Stimulated activated CD4-positive, alpha-beta T cell treated with anti-CD3 and anti-CD28 coated beads, TNF-alpha, amount 100 ng/mL, for 48 hours (primary cell): Measurements from ENCODE around the gene TEX11.
"Not testable (repeated sequence)": the region's sequence is repeated elsewhere in the genome, so short reads cannot be mapped to it uniquely, and the experiment has no call there.

ENCODE experiments used
- DNase-seq, 3 donors: peaks; one replicate each; pipeline ENCODE4 v3.0.0-alpha.2; 2020; ENCODE audit warnings: low read depth in 3 of 3

TEX11 gene

DNA sequence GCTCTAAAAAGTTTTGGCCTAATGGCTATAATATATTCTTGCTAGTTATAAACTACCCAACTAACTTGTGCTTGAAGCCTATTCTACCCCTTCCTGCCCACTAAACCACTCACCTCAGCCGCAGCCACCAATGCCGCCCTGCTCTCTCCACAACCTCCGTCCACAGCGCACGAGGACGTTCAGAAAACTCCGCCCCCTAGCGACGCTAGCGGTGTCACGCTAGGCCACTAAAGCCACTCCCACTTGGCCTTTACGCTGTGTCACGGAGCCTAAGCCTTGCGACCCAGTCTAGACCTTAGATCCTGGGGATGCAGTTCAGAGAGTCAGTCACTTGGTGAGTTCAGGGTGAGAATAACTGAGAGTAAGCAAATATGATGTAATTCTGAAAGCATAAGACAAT is at the start of gene TEX11:
TEX11 (minus strand) TSS at position 171 of the 400 bp plus-strand sequence. CDS start 922 bp downstream, outside the sequence.
- DNase-seq = no peak

DNA sequence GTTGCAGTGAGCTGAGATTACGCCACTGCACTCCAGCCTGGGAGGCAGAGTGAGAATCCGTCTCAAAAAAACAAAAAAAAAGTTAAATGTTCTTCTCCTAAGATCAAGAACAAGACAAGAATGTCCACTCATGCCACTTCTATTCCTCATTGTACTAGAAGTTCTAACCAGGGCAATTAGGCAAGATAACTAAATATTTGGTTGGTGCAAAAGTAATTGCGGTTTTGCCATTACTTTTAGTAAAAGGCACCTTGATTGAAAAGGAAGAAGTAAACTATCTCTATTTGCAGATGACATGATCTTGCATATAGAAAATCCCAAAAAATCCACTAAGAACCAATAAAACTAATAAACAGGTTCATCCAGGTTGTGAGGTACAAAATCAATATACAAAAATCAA is 46.4 kb upstream of the TEX11 start:
- no peak for DNase-seq

DNA sequence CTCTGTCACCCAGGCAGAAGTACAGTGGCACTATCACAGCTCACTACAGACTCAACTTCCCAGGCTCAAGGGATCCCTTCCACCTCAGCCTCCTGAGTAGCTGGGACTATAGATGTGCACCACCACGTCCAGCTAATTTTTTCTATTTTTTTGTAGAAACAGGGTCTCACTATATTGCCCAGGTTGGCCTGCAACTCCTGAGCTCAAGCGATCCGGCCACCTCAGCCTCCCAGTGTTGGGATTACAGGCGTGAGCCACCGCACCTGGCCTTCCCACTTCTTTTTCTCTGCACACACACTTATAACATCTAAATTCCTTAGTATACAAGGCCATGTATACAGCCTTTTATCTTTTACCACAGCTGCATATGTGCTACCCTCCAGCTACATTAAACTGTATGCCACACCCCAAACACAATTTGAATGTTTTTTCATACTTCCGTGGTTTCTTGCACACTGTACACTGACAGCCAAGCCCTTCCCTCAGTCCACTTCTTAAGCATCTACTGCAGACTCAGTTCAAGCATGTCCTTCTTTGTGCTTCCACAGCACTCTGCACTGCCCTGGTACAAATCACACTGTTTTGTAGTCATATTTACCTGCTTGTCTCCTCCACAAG is 15.9 kb upstream of the TEX11 start:
- no peak for DNase-seq

DNA sequence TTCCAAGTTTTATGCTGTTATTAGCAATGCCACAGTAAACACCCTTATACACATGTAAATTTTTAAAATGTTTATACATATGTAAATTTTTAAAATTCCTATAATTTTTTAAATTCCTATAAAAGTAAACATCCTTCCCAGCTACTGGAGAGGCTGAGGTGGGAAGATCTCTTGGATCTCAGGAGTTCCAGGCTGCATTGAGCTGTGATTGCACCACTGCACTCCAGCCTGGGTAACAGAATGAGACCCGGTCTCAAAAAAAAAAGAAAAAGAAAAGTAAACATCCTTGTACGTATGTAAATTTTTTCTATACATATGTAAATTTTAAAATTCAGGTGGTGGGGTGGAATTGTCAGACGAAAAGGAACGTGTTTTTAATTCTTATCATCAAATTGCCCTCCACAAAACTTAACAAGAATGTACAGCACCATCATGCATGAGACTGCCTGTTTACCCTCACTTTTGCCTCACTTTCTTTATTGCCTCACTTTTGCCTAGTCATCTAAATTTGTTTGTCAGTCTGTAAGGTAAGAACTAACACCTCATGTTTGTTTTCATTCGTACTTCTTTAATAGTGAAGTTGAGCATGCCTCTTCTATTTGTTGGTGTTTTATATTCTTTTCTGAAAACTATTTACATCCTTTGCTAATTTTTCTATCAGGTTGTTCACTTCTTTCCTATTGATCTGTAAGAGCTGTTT is 14.4 kb upstream of the TEX11 start:
- DNase-seq = no peak

DNA sequence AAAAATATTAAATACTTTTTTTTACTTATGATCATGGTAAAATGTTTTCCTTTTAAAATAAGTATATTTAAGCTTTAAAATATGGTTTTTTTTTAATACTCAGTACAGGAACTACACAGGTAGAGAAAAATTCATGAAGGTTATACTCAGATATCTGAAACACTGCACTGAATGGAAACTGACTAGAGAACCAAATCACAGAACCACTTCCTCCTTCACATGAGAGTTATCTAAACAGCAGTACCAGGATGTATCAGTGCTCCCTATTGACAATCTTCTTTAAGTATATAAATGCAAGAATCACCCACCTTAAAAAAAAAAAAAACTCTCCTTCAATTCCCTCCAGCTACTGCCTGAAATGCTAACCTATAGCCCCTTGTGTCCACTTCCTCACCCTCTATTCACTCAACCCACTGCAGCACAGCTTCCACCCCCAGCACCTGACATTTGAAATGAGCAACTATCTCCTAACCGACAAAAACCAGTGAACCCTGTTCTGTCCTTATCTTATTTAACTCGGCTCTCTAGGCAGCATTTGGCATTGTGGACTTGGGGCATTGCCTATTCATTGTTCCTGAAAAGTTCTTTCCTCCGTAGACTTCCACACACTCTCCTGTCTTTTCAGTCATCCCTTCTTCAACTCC is 13.3 kb upstream of the TEX11 start:
- no peak for DNase-seq

DNA sequence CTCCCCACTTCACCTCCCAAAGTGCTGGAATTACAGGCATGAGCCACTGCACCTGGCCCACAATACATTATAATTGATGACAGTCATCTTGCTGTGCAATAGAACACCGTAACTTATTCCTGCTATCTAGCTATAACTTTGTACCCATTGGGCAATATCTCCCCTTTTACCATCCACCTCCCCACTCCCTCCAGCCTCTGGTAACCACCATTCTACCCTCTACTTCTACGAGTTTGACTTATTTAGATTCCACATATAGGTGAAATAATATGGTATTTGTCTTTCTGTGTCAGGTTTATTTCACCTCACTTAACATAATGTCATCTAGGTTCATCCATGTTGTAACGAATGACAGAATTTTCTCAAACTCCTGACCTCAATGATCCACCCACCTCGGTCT is 8.2 kb upstream of the TEX11 start:
- DNase-seq = no peak

DNA sequence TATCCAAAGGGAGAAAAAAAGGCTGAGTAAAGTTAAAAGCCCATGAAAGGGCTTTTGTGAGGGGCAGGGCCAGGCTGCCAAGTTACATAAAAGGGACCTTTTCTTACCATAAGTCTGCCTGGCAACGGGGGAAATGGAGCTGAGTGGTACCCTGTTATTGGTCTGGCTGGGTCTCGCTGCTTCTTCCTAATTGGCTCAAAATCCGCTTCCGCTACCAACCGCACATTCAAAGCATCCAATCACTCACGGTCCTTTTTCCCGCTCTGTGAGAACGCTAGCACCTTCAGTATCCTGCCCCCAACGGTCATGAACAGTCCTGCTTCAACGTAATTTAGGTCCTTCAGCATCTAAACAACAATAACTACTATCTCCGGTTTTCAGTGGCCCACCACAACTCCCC is 611 bp downstream of the TEX11 start:
- no peak for DNase-seq

DNA sequence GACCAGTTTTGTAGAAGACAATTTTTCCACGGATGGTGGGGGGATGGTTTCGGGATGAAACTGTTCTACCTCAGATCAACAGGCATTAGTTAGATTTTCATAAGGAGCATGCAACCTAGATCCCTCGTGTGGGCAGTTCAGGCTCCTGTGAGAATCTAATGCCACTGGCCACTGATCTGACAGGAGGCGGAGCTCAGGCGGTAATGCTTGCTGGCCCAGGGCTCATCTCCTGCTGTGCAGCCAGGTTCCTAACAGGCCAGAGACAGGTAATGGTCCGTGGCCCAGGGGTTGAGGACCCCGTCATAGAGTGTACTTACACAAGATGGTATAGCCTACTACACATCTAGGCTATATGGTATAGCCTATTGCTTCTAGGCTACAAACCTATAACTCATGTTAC is 7.0 kb downstream of the TEX11 start:
- DNase-seq = no peak

DNA sequence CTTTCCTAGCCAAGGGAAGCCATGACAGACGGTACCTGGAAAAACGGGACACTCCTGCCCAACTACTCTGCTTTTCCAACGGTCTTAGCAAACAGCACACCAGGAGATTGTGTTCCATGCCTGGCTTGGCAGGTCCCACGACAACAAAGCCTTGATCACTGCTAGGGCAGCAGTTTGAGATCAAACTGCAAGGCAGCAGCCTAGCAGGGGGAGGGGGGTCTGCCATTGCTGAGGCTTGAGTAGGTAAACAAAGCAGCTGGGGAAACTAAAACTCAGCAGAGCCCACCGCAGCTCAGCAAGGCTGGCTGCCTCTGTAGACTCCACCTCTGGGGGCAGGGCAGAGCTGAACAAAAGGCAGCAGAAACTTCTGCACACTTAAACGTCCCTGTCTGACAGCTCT is 18.1 kb downstream of the TEX11 start:
- DNase-seq = not testable (repeated sequence)

DNA sequence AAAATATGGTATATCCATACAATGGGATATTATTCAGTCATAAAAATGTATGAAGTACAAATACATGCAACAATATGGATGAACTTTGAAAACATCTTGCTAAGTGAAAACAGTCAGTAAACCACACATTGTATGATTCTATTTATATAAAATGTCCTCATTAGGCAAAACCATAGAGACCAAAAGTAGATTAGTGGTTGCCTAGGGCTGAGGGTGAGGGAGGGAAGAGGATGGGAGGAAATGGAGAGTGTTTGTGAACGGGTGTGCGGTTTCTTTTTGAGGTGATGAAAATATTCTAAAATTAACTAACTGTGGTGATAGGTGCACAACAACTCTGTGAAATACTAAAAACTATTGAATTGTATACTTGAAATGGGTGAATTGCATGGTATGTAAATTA is 29.6 kb downstream of the TEX11 start:
- no peak for DNase-seq

DNA sequence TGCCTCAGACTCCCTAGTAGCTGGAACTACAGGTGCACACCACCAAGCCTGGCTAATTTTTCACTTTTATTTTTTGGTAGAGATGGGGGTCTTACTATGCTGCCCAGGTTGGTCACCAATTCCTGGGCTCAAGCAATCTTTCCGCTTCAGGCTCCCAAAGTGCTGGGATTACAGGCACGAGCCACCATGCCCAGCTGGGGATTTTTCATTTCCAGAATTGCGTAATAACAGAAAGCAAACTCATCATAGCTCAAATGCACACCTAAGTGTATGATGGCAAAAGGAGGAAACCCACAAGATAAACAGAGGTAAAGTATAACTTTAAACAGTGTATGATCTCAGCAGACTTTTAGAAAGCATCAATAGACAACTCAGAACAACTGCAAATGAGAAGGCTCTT is 56.2 kb downstream of the TEX11 start:
- no peak for DNase-seq

DNA sequence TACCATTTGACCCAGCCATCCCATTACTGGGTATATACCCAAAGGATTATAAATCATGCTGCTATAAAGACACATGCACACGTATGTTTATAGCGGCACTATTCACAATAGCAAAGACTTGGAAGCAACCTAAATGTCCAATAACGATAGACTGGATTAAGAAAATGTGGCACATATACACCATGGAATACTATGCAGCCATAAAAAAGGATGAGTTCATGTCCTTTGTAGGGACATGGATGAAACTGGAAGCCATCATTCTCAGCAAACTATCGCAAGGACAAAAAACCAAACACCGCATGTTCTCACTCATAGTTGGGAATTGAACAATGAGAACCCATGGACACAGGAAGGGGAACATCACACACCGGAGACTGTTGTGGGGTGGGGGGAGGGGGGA is 64.4 kb downstream of the TEX11 start:
- not testable (repeated sequence) for DNase-seq

DNA sequence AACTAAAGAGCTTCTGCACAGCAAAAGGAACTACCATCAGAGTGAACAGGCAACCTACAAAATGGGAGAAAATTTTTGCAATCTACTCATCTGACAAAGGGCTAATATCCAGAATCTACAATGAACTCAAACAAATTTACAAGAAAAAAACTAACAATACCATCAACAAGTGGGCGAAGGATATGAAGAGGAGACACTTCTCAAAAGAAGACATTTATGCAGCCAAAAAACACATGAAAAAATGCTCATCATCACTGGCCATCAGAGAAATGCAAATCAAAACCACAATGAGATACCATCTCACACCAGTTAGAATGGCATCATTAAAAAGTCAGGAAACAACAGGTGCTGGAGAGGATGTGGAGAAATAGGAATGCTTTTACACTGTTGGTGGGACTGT is 64.9 kb downstream of the TEX11 start:
- not testable (repeated sequence) for DNase-seq

DNA sequence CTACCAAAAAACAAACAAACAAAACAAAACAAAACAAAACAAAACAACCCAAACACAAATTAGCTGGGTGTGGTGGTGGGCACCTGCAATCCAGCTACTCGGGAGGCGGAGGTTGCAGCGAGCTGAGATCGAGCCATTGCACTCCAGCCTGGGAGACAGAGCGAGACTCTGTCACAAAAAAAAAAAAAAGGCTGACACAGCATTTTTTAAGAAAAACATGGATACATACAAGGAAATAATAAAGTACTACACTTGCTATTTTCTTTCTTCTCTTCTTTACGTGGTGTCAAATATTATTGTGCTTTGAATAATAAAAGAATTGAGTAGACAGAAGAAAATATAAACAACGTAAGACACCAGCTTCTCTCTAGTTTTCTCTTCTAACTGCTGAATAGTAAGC is 73.9 kb downstream of the TEX11 start:
- DNase-seq = no peak

DNA sequence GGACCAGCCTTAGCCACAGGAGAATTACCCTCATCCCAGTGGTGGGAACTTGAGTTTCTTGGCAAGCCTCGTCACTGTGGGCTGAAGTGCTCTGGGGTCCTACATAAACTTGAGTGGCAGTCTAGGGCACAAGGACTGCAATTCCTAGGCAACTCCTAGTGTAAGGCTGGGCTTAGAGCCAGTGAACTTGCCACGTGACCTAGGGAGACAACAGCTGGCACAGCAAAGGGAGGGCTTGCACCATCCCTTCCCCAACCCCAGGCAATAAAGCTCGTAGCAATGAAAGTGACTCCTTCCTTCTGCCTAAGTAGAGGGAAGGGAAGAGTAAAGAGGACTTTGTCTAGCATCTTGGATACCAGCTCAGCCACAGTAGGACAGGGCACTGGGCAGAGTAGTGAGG is 81.8 kb downstream of the TEX11 start:
- no peak for DNase-seq

DNA sequence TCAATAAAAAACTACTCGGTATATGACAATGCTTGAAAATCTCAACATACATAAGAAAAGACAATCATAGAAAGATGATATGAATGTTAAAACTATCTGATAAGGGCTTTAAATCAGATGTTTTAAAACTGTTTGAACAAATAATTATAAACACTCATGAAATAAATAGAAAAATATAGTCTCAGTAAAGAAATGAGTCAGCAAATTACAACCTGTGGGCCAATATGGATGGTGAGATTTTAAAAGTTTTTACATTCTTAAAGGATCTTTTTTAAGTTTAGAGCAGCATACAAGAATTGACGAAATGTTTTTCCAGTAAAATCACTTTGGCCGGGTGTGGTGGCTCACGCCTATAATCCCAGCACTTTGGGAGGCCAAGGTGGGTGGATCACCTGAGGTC is 83.1 kb downstream of the TEX11 start:
- no peak for DNase-seq

DNA sequence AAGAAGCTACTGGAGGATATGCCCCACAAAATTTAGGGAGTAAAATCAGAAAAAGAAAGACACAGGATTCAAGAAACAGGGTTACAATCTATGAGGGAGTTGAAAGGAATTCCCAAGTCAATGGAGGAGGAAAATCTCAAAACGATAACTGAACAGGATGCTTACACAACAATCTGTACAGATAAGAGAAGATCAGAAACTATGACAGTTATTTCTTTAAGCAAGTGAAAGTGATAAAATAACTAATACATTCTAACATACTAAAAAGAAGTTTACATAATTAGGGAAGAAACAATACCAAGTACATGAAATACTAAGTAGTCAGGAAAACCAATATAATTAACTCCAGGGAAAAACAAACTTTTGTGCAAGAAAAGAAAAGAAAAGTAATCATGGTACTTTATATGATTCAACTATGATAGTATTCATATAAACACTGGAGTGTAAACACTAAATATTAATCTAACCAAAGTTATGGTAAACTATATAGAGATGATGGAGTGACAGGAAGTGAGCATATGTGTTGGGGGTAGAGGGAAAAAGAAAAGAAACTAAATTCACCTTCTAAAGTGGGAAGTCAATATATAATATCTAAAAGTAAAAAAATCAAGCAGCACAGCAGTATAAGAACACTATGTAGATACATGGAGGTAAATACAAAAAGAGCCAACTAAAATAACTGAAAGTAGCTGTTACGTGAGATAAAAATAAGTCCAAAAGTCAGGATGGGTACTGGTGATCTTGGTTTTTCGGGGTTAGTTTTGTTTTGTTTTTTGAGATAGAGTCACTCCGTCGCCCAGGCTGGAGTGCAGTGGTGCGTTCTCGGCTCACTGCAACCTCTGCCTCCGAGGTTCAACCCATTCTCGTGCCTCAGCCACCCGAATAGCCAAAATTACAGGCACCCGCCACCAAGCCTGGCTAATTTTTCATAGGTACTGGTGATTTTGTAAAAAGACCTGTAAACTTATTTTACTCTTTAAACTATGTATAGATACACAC is 99.3 kb downstream of the TEX11 start:
- DNase-seq = no peak

DNA sequence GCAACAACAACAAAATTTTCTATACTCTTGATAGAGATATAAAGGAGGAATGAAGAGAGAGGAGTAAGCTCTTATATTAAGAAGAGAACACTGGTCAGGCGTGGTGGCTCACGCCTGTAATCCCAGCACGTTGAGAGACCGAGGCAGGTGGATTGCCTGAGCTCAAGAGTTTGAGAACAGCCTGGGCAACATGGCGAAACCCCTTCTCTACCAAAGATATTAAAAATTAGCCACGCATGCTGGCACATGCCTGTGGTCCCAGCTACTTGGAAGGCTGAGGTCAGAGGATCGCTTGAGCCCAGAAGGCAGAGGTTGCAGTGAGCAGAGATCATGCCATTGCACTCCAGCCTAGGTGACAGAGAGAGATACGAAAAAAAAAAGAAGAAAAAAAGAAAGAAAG is 102.4 kb downstream of the TEX11 start:
- DNase-seq = no peak

DNA sequence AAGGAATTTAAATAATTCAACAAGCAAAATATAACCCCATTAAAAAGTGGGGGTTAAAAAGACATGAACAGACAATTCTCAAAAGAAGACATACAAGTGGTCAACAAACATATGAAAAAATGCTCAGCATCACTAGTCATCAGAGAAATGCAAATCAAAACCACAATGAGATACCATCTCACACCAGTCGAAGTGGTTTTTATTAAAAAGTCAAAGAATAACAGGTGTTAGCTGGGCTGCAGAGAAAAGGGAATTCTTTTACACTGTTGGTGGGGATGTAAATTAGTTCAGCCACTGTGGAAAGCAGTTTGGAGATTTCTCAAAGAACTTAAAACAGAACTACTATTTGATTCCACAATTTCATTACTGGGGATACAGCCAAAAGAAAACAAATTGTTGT is 111.8 kb downstream of the TEX11 start:
- DNase-seq = not testable (repeated sequence)

DNA sequence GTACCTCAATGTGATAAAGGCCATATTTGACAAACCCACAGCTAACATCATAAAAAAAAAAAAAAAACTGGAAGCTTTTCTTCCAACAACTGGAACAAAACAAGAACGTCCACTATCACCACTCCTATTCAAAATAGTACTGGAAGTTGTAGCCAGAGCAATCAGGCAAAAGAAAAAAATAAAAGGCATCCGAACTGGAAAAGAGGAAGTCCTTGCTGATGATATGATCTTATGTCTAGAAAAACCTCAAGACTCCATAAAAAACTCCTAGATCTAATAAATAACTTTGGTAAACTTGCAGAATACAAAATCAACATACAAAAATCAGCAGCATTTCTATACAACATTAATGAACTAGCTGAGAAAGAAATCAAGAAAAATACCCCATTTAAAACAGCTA is 134.3 kb downstream of the TEX11 start:
- no peak for DNase-seq

DNA sequence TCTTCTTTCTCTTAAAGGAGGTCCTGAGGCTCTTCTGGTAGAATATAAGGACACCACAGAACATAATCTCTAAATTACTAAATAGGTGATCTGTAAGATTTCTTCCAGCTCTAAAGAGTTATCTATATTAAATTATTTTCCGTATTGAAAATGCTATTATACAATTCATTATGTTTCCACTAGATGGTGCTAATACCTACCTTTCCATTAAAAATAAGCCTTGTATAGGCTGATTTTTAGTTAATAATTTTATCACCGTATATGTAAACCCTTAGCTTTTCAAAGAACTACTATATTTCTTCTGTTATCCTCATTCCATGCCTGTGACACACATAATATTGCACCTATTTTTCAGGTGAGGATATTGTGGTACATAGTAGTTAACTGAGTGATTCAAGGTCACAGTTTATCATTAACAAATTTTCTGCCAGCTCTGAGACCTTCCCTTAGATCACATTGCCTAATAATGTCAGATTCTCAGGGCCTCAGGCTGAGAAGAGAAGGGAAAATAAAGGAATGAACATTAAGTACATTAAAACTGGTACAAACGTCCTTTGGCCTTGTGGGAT is 138.8 kb downstream of the TEX11 start:
- DNase-seq = no peak

DNA sequence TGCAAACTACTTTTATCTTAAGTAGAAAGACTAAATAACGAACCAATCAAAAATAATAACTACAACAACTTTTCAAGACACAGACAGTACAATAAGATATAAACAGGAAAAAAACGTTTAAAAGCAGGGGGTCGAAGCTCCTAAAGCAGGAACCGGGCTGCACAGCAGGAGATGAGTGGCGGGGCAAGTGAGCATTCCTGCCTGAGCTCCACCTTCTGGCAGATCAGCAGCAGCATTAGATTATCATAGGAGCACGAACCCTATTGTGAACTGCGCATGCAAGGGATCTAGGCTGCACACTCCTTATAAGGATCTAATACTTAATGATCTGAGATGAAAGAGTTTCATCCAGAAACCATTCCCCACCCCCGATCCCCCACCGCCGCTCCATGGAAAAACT is 146.2 kb downstream of the TEX11 start:
- no peak for DNase-seq
